ENCODE results near the gene PCDH17.
A peak's percentile ranks its signal among the peaks of the same experiment; 100 is the strongest.

PCDH17 gene

GRCh38 chr13:57630661-57631595 is 616 bp upstream of the PCDH17 start:
- H3K4me3 ChIP-seq (ENCODE audit: low read depth, low read length): peak overlapping the region; percentile 52
- TF ChIP-seq, protein P1, sequence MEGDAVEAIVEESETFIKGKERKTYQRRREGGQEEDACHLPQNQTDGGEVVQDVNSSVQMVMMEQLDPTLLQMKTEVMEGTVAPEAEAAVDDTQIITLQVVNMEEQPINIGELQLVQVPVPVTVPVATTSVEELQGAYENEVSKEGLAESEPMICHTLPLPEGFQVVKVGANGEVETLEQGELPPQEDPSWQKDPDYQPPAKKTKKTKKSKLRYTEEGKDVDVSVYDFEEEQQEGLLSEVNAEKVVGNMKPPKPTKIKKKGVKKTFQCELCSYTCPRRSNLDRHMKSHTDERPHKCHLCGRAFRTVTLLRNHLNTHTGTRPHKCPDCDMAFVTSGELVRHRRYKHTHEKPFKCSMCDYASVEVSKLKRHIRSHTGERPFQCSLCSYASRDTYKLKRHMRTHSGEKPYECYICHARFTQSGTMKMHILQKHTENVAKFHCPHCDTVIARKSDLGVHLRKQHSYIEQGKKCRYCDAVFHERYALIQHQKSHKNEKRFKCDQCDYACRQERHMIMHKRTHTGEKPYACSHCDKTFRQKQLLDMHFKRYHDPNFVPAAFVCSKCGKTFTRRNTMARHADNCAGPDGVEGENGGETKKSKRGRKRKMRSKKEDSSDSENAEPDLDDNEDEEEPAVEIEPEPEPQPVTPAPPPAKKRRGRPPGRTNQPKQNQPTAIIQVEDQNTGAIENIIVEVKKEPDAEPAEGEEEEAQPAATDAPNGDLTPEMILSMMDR (IDR thresholded peaks at IDR 0.05; ENCODE audit: low read depth, low read length): no peak

- TF ChIP-seq, protein P1 (IDR thresholded peaks at IDR 0.05; ENCODE audit: low read depth, low read length): no peak
- peak overlapping the region; percentile 52 for H3K4me3 ChIP-seq (ENCODE audit: low read depth, low read length)
Observed at GRCh38 chr13:57632276-57633140, 964 bp downstream of the PCDH17 start.

GRCh38 chr13:57633141-57633949 is 1.8 kb downstream of the PCDH17 start:
- TF ChIP-seq, protein P1 (IDR thresholded peaks at IDR 0.05; ENCODE audit: low read depth, low read length): no peak
- H3K4me3 ChIP-seq (ENCODE audit: low read depth, low read length): no peak overlapping the region

DNA sequence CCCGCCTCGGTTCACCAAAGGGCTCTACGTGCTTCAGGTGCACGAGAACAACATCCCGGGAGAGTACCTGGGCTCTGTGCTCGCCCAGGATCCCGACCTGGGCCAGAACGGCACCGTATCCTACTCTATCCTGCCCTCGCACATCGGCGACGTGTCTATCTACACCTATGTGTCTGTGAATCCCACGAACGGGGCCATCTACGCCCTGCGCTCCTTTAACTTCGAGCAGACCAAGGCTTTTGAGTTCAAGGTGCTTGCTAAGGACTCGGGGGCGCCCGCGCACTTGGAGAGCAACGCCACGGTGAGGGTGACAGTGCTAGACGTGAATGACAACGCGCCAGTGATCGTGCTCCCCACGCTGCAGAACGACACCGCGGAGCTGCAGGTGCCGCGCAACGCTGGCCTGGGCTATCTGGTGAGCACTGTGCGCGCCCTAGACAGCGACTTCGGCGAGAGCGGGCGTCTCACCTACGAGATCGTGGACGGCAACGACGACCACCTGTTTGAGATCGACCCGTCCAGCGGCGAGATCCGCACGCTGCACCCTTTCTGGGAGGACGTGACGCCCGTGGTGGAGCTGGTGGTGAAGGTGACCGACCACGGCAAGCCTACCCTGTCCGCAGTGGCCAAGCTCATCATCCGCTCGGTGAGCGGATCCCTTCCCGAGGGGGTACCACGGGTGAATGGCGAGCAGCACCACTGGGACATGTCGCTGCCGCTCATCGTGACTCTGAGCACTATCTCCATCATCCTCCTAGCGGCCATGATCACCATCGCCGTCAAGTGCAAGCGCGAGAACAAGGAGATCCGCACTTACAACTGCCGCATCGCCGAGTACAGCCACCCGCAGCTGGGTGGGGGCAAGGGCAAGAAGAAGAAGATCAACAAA is 2.6 kb downstream of the PCDH17 start:
- TF ChIP-seq, protein P1 (IDR thresholded peaks at IDR 0.05; ENCODE audit: low read depth, low read length): no peak
- no peak overlapping the region for H3K4me3 ChIP-seq (ENCODE audit: low read depth, low read length)

- TF ChIP-seq, protein P1 (IDR thresholded peaks at IDR 0.05; ENCODE audit: low read depth, low read length): no peak
- H3K4me3 ChIP-seq (ENCODE audit: low read depth, low read length): no peak overlapping the region
Observed at GRCh38 chr13:57634839-57635165, 3.3 kb downstream of the PCDH17 start.

DNA sequence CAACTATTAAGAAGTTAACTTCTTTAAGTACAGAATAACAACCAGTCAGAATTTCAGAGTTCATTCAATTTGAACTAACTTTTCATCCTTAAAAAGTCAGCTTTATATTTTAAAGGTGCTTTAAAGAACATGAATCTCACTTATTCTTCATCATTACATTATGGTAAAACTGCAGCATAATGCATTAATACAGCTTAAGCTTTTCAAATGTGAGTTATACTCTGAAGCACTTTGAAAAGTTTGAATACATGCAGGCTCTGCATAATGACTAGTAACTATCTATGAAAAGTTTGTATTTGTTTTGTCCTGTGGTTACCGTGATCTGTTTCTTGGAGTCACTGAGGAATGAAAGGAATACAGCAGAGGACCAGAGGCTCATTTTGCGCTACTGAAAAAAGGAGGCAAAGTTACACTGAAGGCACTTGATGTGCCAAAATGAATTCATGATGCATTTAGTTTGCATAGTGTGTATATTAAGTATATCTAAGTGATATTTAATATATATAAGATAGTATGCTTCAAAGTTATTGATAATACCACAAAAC is 4.1 kb downstream of the PCDH17 start:
- TF ChIP-seq, protein P1 (IDR thresholded peaks at IDR 0.05; ENCODE audit: low read depth, low read length): no peak
- no peak overlapping the region for H3K4me3 ChIP-seq (ENCODE audit: low read depth, low read length)

Measured in WI38 (cell line).